GM12874 (cell line): ENCODE data around the gene HAPLN3.

Experiments
- CTCF ChIP-seq: IDR thresholded peaks from 2 replicates; pipeline ENCODE4 v1.5.1; 2011; ENCODE audit warnings: low read depth, mild to moderate bottlenecking, control low read depth, low read length, moderate library complexity; ENCODE audit not compliant: insufficient read depth

Gene HAPLN3

DNA sequence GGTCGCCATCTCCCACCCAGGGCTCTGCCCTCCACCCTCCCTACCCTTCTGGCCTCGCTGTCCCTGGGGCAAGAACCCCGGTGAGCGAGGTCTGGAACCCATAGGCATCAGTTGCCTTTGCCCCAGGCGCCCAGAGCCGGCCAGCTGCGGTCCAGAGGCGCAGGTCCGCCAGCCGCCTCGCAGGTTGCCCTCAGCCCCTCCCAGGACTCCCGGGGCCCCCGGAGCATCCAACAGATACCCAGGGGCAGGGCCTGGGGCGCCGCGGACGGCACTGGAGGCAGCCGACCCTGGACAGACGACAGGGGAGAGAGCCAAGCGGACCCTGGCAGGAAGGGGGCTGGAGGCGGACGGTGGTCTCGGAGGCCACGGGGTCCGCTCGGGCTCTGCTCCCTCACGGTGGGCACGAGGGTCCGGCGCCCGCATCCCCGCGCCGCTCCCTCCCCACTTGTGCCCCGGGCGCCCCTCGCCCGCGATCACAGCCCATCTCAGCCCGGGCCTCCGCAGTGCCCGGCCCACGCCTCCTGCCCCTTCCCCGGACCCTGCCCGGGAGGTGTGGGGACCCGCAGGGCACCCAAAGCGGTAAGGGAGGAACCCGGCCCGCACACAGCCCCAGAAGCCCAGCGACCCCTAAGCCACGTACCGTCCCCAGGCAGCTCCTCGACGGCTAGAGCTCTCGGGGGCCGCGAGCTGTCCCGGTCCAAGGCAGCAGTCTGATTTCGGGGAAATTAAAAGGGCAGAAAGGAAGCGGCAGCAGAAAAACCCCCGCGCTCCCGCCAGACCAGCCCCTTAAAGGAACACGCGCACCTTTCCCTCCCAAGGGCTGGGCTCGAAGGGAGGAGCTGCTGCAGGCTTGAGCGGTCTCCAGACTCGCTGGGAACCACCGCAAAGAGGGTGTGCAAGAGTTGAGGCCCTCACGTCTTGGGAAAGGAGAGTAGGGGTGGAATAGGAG is at the start of gene HAPLN3:
Gene HAPLN3, minus strand, starts transcription at position 726 of the 949 bp plus-strand sequence. CDS start 8,246 bp downstream, outside the sequence.
- no peak for TF ChIP-seq CTCF

DNA sequence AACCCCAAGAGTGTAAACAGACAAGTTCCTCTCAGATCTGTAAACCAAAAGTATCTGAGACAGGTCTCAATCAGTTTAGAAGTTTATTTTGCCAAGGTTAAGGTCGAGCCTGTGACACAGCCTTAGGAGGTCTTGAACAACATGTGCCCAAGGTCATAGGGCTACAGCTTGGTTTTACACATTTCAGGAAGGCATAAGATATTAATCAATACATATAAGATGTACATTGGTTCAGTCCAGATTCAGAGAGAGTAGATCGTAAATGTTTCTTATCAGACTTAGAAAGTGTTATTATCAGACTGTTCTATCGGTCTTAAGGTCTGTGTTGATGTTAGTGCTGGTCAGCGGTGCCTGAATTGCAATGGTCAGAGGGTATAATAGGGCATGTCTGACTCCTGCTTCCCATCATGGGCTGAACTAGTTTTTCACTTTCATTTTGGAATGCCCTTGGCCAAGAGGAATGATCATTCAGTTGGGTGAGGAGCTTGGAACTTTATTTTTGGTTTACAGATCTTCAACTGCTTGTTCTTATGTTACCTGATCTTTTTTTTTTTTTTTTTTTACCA is 44.8 kb upstream of the HAPLN3 start:
- no peak for TF ChIP-seq CTCF

DNA sequence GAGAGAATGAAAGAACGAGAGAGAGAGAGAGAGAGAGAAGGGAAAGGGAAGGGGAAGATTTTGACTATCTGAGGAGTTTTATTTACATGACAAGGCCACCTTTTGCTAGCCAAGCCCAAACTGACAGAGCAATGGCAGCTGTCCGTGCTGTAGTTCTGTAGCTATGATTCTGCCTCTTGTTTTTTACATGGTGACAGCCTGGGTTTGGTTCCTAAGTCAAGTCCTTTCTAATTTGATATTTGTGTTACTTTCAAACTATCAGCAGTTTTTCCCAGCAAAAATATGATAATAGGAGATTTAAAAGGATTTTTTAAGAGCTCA is 44.1 kb upstream of the HAPLN3 start:
- no peak for TF ChIP-seq CTCF

DNA sequence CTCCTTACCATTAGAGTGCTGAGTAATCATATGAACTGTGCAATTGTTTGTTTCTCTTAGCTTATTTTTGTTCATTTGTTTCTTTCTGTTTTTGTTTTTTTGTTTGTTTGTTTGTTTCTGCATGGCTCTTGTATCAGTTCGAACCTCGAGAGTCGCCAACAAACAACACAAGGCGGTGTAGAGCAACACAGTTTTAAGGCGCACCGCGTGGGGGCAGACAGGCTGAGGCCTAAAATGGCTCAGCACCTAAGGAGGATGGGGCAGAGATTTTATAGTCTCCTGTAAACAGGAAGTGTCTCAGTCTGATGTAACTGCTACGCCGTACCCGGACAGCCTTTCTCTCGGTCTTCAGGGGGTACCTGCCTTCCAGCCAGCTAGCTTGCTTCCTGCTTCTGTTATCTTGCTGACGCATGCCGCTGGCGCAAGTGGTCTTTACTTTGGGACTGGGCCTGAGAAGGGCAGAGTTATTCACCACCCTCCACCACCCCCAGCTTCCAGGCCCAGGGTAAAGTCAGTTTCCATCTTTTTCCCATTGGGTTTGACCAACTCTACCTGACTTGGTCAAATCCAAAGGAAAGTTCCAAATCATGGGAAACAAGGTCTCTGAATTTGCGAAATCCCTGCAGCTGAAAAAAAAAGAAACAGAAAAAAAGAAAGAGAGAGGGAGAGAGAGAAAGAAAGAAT is 43.6 kb upstream of the HAPLN3 start:
- no peak for TF ChIP-seq CTCF

GRCh38 chr15:88932875-88933330 is 37.6 kb upstream of the HAPLN3 start:
- TF ChIP-seq CTCF = no peak

GRCh38 chr15:88932271-88932874 is 37.0 kb upstream of the HAPLN3 start:
- no peak for TF ChIP-seq CTCF

- no peak for TF ChIP-seq CTCF
Measured at GRCh38 chr15:88930579-88930978, 35.2 kb upstream of the HAPLN3 start.
